ENCODE measurements around the gene FSD1.

The FSD1 gene

DNA sequence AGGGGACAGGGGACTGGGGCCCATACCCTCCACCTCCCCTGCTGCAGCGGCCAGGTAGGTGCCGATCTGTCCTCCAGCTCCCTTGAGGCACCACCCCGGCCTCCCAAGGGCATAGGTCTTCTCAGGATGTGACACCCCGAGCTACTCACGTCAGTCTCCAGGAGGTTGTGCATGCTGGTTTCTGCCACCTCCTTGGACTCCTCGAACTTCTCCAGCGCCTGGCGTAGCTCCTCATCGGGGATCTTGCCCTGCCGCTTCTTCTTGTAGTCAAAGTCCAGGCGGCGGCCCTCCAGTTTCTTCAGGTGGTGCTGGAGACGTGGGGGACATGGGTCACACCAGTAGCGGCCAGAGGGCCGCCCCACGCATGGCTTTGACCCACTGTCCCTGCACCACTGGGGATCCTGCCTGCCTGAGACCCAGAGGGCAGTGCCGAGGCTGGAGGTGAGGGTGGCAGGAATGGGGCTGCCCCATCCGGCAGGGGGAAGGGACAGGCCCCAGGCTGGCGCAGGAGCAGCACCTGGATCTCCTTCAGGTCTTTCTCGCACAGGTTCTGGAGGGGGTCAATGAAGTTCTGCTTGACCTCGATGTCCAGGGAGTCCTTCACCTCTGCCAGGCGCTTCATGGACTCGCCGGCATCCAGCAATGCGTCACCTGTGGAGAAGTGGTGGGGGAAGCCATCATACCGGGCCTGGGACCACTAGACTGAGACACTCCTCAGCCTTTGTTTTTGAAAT, 59.3 kb downstream of the FSD1 start:
- DNase-seq (ENCODE audit: low read depth in 3 of 3) = no peak

DNA sequence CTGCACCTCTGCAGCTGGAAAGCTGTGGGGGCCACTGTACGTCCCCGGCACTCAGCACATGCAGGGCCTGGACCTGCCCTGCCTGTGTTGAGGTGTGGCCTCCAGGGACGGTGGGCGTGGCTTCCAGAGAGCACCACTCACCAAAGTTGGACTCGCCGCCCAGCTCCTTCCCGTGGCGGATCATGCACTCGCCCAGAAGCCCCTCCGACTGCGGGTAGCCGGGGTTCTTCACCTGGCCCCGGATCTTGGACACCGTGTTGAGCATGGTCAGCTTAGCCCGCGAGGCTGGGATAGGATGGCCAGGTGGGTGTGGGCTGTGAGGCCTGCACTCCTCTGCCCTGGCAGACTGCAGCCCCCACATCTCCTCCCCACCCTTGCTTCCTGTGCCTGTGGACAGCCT, 60.9 kb downstream of the FSD1 start:
- no peak for DNase-seq (ENCODE audit: low read depth in 3 of 3)

DNA sequence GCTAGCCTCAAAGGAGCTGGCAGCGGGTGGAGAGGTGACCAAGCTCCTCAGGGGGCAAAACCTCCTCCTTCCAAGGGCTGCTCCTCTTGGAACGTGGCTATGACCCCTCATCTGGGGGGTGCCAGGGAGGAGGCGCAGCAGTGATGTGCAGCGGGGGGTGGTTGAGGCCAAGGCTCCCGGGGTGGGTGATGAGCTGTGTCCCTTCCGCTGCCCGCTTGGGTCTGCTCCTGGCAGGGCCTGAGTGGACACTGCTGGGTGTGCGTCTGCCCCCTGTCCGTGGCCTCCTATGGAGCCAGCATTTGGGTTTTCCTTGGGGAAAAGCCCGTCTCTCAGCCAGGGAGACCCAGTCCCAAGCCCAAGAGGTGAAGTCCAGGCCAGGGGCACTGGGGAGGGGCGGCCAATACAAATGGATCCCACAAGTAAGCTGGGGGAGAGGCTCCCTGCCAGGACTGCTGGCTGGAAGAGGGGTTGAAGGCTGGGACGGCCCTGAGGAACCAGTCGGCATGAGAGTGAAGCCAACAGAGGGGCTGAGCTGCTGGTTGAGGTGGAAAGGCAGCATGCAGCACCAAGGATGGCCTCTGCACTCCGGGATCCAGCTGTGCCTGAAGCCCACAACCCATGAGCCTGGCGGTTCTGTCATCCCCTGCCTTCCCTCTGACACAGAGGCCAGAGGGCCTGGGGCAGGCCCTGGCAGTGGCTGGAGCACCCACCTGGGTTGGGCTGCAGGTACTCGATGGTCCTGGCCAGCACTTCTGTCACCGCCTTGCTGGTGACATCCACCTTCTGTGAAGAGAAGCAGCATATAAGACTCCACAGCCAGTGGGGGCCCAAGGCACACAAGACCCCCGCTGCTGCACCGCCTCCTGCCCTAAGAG, 61.6 kb downstream of the FSD1 start:
- no peak for DNase-seq (ENCODE audit: low read depth in 3 of 3)

DNA sequence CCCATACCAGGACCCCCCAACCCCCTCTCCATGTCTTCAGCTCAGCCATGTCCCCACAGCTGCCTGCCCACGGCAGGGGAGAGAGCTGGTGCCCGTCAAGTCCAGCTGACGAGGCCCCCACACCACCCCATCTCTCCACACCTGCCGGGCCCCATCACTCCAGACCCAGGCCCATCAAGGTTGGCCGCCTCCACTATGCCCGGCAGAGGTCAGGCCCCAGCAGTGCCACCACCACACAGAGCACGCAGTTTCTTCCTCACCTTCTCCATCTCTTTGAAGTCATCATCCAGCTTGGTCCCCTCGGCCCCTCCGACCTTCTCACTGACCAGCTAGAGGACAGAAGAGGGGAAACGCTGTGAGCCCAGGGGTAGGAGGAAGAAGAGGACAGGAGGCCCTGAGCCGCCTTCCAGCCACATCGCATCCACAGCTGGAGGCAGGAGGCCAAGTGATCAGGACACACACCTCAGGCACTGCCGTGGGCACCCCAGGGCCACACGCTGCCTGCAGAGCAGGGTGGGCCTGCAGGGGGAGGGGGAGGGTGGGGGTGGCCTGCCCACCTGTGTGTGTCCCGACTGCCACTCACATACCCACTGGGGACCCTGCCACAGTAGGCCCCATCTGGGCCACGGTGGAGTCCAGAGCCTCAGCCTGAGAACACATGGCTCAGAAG, 62.4 kb downstream of the FSD1 start:
- DNase-seq (ENCODE audit: low read depth in 3 of 3) = no peak

DNA sequence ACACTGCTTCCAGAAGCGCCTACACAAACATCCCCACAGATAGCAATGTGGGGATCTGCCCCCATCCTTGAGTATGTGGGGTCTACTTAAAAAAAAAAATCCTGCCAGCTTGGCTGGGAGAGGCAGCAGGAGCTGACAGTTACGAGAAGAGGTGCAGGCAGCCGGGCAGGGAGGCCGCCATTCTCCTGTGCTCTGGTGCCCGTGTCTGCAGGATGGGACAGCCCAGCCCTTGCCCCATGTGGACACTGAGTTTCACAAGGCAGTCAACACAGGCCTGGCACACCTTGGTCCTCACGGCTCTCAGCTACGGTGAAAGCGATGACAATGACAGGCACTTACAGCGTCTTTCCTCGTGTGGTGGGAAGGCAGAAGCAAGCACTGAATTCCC, 62.9 kb downstream of the FSD1 start:
- DNase-seq (ENCODE audit: low read depth in 3 of 3) = no peak

DNA sequence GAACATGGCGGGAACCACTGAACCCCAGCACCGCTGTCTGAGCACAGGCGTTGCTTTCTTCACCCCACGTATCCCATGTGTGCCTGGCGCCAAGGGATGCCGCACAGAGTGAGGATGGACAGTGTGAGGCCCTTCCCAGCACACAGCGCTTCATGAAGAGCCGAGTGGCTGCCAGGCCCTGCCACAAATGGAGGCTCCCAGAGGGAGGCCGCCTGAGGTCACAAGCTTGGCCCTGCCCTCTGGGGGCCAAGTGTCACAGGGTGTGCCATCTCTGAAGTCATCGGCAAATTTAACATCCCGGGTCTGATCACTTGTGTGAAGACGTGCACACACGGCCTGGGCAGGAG, 63.4 kb downstream of the FSD1 start:
- no peak for DNase-seq (ENCODE audit: low read depth in 3 of 3)

DNA sequence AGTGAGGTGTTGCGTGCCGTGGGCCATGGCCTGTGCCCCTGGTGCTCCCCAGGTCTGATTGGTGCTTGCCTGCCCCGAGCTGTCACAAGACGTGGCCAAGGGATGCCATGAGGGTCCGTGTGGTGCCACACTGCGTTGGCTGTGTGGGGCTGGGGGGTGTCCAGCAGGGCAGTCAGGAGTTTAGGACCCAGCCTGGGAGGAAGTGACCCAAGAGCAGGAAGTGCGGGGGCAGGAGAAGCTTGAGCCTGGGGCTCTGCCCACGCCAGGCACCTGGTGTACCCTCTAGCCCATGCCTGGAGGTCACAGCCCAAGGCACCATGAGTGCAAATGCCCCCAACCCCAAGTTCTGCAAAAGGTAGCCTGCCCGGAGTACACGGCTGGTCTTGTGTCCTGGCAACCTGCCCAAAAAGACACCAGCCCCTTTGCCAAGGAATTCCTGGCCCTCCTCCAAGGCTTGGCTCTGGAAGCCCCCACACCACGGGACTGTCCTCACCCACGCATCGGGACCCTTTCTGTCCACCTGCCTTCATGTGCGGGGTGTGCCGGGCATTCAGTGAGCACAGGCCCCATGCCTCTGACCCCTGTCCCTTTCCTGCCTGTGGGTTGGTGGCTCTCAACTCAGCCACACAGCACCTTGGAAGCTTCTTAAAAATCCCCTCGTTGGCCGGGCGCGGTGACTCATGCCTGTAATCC, 63.9 kb downstream of the FSD1 start:
- DNase-seq (ENCODE audit: low read depth in 3 of 3) = no peak

DNA sequence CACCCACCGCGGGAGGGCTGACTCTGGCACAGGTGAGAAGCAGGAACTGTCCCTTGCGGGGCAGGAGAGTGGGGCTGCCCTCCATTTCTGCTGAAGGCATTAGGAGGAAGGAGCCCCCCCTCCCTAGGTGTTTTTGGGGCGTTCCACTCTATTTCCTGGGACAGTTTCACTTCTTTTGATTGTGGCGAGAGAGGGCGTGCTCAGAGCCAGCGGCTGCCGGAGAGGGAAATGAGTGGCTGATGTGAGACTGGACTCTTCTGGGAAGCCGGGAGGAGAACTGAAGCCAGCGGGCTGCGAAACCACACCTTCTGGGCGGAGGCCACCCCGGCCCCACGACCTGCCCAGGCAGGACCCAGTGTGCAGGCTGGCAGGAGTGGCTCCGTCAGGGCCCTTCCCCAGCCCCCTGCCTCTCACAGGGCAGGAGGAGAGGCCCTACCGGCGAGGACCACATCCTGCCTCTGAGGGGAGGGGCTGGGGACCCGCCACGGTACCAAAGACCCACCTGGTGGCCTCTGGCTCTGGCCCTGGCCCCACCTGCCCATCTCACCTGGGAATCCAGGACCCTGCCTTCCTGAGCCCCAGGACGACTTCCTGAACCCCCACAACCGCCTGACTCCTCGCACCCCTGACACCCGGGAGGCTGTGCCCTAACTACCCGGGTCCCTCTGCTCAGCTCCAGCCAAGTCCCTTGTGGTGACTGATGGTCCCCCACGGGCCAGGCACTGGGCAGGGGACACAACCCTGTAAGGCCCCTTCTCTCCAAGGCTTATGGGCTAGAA, 64.9 kb downstream of the FSD1 start:
- DNase-seq (ENCODE audit: low read depth in 3 of 3) = peak; percentile 26 to 72 (median 43)

DNA sequence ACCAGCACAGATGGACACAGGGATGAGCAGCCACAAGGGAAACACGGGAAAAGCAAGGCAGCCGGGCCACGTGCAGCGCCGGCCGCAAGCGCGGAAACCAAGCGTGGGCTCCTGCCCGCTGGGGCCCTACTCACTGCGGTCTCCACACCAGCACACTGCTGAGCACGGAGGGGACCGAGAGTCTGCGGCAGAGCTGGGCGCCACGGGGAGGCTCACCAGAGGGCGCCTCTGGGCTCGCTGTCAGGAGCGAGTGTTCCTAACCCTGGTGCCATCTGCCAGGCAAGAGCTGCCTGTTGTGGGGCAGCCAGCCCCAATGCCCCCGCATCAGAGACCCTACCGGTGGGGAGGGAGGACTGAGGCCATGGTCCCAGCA, 65.5 kb downstream of the FSD1 start:
- peak; percentile 59 to 80 (median 69) for DNase-seq (ENCODE audit: low read depth in 3 of 3)

DNA sequence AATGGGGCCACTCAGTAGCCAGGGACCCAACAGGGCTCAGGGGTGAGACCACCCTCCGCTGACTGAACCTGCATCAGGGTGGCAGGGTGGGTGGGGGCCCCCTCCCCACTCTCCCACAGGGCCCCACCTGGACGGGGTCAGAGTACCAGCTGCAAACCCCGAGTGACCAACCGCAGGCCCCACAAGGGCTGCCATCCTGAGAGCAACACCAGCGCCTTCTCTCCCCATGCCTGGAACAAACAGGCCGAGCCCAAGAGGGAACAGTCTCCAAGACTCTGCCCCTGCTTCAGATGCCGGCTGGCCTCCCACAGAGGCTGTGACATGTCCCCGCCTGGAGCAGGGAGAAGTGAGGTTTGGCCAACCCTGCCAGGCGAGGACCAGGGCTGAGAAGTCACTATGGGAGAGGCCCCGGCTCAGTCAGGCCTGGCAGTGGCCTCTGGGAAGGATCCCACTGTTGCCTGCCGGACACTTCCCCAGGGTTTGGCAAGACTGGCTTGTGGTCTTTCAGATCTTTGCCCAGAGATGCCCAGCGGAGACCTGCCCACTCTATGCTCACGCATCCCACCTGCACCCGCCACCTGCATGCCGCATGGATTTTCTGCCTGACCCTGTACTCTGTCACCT, 66.1 kb downstream of the FSD1 start:
- DNase-seq (ENCODE audit: low read depth in 3 of 3) = no peak

DNA sequence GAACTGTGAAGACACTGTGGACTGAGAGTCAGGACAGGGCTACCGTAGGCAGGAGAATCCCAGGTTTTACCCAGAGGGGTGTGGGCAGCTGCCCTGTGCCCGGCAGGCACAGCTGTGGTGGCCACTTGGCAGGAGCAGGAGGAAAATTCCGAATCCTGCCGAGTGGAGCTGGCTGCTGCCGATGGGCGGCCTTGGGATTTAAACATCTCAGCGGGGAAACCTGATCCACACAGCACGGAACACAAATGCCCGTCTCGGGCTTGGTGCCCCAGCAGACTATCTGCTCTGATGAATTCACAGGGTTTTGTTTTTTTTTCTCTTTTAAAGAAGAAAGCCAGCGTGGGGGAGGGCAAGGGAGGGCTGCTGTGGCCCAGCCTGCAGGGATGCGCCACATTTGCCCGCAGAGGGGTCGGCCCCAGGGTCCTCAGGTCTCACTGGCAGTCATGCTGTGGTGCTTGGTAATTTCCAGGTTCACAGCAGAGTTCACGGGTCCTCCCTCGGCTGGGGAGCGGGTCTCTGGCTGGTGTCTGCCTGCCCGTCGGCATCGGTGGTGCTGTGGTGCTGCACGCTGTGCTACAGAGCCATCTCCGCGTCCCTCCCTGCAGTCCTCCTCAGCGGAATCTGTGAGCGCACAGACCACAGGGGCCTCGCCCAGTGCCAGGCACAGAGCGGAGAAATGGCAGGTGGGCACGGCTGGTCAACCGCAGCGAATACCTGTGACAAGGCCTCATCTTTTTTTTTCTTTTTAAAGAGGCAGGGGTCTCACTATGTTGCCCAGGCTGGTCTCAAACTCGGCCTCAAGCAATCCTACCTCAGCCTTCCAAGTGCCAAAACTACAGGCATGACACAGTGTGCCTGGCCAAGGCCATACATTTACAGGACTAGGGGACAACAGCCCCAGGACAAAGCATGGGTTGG, 67.1 kb downstream of the FSD1 start:
- DNase-seq (ENCODE audit: low read depth in 3 of 3) = no peak

DNA sequence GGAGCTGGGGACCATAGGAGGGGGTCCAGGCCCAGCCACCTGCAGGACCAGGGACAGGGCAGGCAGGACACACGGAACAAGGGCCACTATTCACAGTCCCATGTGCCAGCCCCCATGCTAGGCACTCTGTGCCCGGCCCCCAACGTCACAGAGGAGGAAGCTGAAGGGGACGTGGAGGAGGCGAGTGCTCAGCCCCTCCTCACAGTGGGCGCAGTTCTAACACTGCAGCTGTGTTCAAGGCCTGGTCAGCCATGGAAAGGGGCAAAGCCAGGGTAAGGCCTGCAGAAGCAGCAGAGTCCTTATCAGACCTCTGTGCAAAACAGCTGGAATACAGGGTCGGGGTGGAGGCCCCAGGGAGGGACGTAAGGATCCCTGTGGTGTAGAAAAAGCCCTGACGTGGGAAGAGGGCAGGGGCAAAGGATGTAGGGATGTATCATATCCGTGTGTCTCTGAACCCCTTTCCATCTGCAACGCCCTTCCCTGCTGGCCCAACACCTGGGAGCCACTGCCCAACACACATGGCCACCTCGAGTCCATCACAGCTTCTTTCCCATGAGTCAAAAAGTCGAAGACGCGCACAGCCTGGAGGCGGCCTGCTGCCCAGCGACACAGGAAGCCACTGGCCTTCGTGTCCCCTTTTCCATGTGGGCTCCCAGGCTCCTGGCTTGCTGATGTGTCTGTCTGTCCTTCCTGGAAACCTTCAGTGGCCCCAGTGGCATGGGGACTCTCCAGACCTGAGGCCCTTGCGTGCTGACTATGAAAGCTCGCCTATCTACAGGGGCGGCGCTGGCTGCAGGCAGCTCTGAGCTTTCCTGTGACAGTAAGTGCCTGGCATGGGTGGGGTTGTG, 68.0 kb downstream of the FSD1 start:
- DNase-seq (ENCODE audit: low read depth in 3 of 3) = no peak

DNA sequence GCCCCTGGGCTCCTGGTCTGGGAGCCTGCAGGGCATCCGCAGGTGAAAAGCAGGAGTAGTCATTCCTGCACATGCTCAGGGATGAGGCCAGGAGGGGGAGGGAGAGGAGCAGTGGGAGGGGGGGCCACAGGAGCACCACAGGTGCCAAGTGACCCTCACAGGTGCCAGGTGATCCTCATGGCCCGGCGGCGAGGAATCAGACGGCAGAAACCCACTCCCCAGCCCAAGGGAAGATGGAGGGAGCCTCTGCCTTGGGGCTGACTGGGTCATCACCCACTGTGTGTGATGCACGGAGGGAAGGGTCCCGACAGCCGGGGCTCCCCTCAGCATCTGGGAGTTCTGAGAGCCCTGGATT, 68.6 kb downstream of the FSD1 start:
- DNase-seq (ENCODE audit: low read depth in 3 of 3) = no peak
